Neural progenitor cell (in vitro differentiated cells): Measurements from ENCODE around the gene ZGLP1. TPM values are rescaled to one million over a fixed set of nuclear protein-coding genes. Genes with fewer than 3 reads are reported as not detected.

ENCODE experiments used
- DNase-seq: peaks from one replicate; pipeline ENCODE4 v3.0.0-alpha.2; 2016; ENCODE audit warnings: low spot score
- H2AFZ ChIP-seq: fragments of 200-600 bp; sonication (generic); replicated peaks from 2 replicates; pipeline ENCODE4 v1.6.1; 2016; ENCODE audit warnings: antibody characterized with exemption
- H3F3A ChIP-seq: fragments of 200-600 bp; sonication (generic); 2 replicates; pipeline ENCODE4 v1.6.1; 2016; ENCODE audit warnings: antibody characterized with exemption, low read depth
- H3K27ac ChIP-seq: fragments of 200-600 bp; sonication (generic); 2 replicates; pipeline ENCODE4 v1.5.1; 2016; ENCODE audit warnings: mild to moderate bottlenecking
- H3K27me3 ChIP-seq: fragments of 200-600 bp; sonication (generic); 2 replicates; pipeline ENCODE4 v1.6.1; 2016; ENCODE audit warnings: mild to moderate bottlenecking, moderate library complexity
- H3K36me3 ChIP-seq: fragments of 200-600 bp; sonication (generic); 2 replicates; pipeline ENCODE4 v1.5.1; 2016
- H3K4me1 ChIP-seq: fragments of 200-600 bp; sonication (generic); 2 replicates; pipeline ENCODE4 v1.6.1; 2016; ENCODE audit warnings: mixed run types
- H3K4me2 ChIP-seq: fragments of 200-600 bp; sonication (generic); 2 replicates; pipeline ENCODE4 v1.6.1; 2016
- H3K4me3 ChIP-seq: fragments of 200-600 bp; sonication (generic); 2 replicates; pipeline ENCODE4 v1.5.1; 2016
- H3K79me2 ChIP-seq: fragments of 200-600 bp; sonication (generic); 2 replicates; pipeline ENCODE4 v1.6.1; 2016; ENCODE audit warnings: low read depth
- H3K9ac ChIP-seq: fragments of 200-600 bp; sonication (generic); 2 replicates; pipeline ENCODE4 v1.6.1; 2016
- H3K9me3 ChIP-seq: fragments of 200-600 bp; sonication (generic); 2 replicates; pipeline ENCODE4 v1.5.1; 2016; ENCODE audit warnings: low read depth
- H4K20me1 ChIP-seq: fragments of 200-600 bp; sonication (generic); 2 replicates; pipeline ENCODE4 v1.6.1; 2016; ENCODE audit warnings: low read depth
- H3K27ac Mint-ChIP-seq: 3 replicates; pipeline ENCODE4 v1.8.0; 2021; ENCODE audit warnings: mixed read lengths
- H3K27me3 Mint-ChIP-seq: 2 replicates; pipeline ENCODE4 v1.8.0; 2022; ENCODE audit warnings: low read depth, mild to moderate bottlenecking, inconsistent platforms, moderate library complexity, mixed read lengths; ENCODE audit not compliant: insufficient read depth
- H3K36me3 Mint-ChIP-seq: 3 replicates; pipeline ENCODE4 v1.8.0; 2021; ENCODE audit warnings: mixed read lengths
- H3K4me1 Mint-ChIP-seq: 3 replicates; pipeline ENCODE4 v1.8.0; 2021; ENCODE audit warnings: mixed read lengths
- H3K4me3 Mint-ChIP-seq: 3 replicates; pipeline ENCODE4 v1.8.0; 2021; ENCODE audit warnings: mild to moderate bottlenecking, moderate library complexity, mixed read lengths
- H3K9me3 Mint-ChIP-seq: 3 replicates; pipeline ENCODE4 v1.8.0; 2020; ENCODE audit warnings: mixed read lengths
- EZH2 ChIP-seq: fragments of 200-600 bp; sonication (generic); IDR thresholded peaks from 2 replicates; pipeline ENCODE4 v1.6.1; 2017; ENCODE audit warnings: antibody characterized with exemption, mild to moderate bottlenecking, moderate library complexity
- EZH2phosphoT487 ChIP-seq: fragments of 200-600 bp; sonication (generic); IDR thresholded peaks from 2 replicates; pipeline ENCODE4 v1.6.1; 2017; ENCODE audit warnings: antibody characterized with exemption
- total RNA-seq: library from RNA; depleted of rRNA; stranded (reverse); fragments of >200 nt; gene quantifications from 2 replicates; pipeline ENCODE4 v1.2.3, GENCODE V29; 2015; ENCODE audit warnings: low replicate concordance
- TF ChIP-seq, protein P1 (sequence below): fragments of 200-600 bp; sonication (generic); IDR thresholded peaks from 2 replicates; pipeline ENCODE4 v1.5.1; 2017; ENCODE audit warnings: antibody characterized with exemption, mild to moderate bottlenecking

Gene ZGLP1
- total RNA-seq, 1 donor from 2014 or later: 2.4 TPM

DNA sequence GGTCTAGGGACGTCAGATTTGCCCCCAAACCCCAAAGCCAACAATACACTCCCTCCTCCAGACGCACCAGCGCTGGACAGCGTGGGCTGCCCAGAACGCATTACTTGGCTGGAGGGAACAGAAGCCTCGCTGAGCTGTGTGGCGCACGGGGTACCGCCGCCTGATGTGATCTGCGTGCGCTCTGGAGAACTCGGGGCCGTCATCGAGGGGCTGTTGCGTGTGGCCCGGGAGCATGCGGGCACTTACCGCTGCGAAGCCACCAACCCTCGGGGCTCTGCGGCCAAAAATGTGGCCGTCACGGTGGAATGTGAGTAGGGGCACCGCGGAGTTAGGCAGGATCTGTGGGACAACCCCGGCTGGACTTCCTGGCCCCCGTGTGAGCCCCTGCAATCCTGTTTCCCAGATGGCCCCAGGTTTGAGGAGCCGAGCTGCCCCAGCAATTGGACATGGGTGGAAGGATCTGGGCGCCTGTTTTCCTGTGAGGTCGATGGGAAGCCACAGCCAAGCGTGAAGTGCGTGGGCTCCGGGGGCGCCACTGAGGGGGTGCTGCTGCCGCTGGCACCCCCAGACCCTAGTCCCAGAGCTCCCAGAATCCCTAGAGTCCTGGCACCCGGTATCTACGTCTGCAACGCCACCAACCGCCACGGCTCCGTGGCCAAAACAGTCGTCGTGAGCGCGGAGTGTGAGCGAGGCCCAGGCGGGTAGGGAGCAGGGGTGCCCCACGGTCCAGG is 15.8 kb downstream of the ZGLP1 start:
- DNase-seq: peak; percentile 14
- H3K4me3 Mint-ChIP-seq: peak overlapping the region; percentile 81
- Histone ChIP-seq H3K9me3 (no peaks in the 10 kb centered on the region), H3K9ac (no peak overlapping the region), H3K4me3 (no peak overlapping the region), H3F3A (peaks cover 66% of the 10 kb centered on the region), H3K36me3 (no peaks in the 10 kb centered on the region), H2AFZ (no peak overlapping the region), H3K4me2 (no peak overlapping the region), H4K20me1 (peaks cover 67% of the 10 kb centered on the region), H3K27ac (no peak overlapping the region), H3K79me2 (no peaks in the 10 kb centered on the region), H3K4me1 (peaks cover 9% of the 10 kb centered on the region), H3K27me3 (peaks cover 100% of the 10 kb centered on the region)
- peaks cover 28% of the 10 kb centered on the region for H3K4me1 Mint-ChIP-seq
- peaks cover 80% of the 10 kb centered on the region for H3K27me3 Mint-ChIP-seq
- TF ChIP-seq EZH2: peak; percentile 61
- peak; percentile 73 for TF ChIP-seq EZH2phosphoT487
- TF ChIP-seq, protein P1, sequence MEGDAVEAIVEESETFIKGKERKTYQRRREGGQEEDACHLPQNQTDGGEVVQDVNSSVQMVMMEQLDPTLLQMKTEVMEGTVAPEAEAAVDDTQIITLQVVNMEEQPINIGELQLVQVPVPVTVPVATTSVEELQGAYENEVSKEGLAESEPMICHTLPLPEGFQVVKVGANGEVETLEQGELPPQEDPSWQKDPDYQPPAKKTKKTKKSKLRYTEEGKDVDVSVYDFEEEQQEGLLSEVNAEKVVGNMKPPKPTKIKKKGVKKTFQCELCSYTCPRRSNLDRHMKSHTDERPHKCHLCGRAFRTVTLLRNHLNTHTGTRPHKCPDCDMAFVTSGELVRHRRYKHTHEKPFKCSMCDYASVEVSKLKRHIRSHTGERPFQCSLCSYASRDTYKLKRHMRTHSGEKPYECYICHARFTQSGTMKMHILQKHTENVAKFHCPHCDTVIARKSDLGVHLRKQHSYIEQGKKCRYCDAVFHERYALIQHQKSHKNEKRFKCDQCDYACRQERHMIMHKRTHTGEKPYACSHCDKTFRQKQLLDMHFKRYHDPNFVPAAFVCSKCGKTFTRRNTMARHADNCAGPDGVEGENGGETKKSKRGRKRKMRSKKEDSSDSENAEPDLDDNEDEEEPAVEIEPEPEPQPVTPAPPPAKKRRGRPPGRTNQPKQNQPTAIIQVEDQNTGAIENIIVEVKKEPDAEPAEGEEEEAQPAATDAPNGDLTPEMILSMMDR: no peak
- H3K27ac Mint-ChIP-seq: no peak overlapping the region
- H3K9me3 Mint-ChIP-seq: no peaks in the 10 kb centered on the region
- H3K36me3 Mint-ChIP-seq: no peaks in the 10 kb centered on the region

DNA sequence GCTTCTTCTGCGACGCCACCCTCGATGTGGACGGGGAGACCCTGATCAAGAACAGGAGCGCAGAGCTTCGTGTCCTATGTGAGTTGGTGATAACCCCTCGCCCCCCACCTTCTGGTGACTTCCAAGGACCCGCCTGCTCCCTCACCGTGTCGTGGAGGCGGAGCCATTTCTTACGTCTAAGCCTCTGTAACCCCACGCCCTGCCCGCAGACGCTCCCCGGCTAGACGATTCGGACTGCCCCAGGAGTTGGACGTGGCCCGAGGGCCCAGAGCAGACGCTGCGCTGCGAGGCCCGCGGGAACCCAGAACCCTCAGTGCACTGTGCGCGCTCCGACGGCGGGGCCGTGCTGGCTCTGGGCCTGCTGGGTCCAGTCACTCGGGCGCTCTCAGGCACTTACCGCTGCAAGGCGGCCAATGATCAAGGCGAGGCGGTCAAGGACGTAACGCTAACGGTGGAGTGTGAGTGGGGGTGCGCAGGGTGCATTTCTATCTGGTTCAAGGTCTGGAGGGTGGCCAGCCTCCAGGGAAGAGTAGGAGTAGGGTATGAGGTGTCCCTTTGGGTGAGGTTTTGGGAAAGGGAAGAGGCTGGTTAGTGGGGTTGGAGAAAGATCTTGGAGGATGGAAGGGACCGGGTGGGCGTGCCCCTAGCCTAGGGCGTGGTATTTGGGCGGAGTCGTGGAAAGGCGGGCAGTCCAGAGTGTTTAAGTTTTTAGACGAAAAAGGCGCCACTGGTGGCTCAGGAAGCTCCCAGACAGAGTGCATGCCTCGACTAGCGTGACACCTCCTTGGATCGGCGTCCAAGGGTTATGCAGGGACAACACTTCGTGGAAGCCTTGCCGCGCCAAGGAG is 16.6 kb downstream of the ZGLP1 start:
- no peaks in the 10 kb centered on the region for H3K36me3 ChIP-seq
- H3K9me3 ChIP-seq: no peaks in the 10 kb centered on the region
- no peak overlapping the region for H3K27ac ChIP-seq
- peaks cover 100% of the 10 kb centered on the region for H3K27me3 ChIP-seq
- peaks cover 9% of the 10 kb centered on the region for H3K4me1 ChIP-seq
- Mint-ChIP-seq H3K27me3 (peaks cover 87% of the 10 kb centered on the region), H3K36me3 (no peaks in the 10 kb centered on the region), H3K4me1 (peaks cover 32% of the 10 kb centered on the region), H3K27ac (peak overlapping the region; percentile 48), H3K4me3 (peak overlapping the region; percentile 81), H3K9me3 (peaks cover under 1% of the 10 kb centered on the region)
- H3F3A ChIP-seq: peaks cover 70% of the 10 kb centered on the region
- DNase-seq: peak; percentile 49
- H4K20me1 ChIP-seq: peaks cover 69% of the 10 kb centered on the region
- no peak overlapping the region for H3K9ac ChIP-seq
- peak overlapping the region; percentile 75 for H3K4me2 ChIP-seq
- peak overlapping the region; percentile 39 for H3K4me3 ChIP-seq
- peak overlapping the region; percentile 31 for H2AFZ ChIP-seq
- peak; percentile 51 for TF ChIP-seq EZH2
- TF ChIP-seq EZH2phosphoT487: peak; percentile 12
- TF ChIP-seq, protein P1: no peak
- H3K79me2 ChIP-seq: no peaks in the 10 kb centered on the region

DNA sequence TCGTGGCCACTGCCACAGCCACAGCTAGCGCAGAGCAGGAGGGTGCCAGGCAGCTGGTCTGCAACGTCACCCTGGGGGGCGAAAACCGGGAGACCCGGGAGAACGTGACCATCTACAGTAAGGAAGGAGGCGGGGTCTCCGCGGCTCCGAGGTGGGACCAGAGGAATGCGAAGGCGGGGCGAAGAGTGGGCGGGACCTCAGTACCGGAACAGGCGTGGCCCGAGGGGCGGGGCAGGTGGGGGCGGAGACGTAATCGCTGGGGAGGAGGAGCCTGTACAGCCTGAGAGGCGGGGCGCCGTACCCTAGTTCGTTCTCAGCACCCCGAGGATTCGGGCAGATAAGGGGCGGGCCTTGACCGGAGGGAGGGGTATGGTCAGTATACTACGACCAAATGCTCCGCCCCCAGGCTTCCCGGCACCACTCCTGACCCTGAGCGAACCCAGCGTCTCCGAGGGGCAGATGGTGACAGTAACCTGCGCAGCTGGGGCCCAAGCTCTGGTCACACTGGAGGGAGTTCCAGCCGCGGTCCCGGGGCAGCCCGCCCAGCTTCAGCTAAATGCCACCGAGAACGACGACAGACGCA is 17.3 kb downstream of the ZGLP1 start:
- Histone ChIP-seq H3K27me3 (peaks cover 100% of the 10 kb centered on the region), H3K9ac (no peak overlapping the region), H3K27ac (no peak overlapping the region), H2AFZ (peak overlapping the region; percentile 31), H3K79me2 (no peaks in the 10 kb centered on the region), H3K9me3 (no peaks in the 10 kb centered on the region), H4K20me1 (peaks cover 76% of the 10 kb centered on the region), H3K4me1 (peaks cover 9% of the 10 kb centered on the region), H3K36me3 (no peaks in the 10 kb centered on the region), H3K4me2 (peak overlapping the region; percentile 75), H3F3A (peaks cover 72% of the 10 kb centered on the region), H3K4me3 (peak overlapping the region; percentile 39)
- DNase-seq: peak; percentile 93
- Mint-ChIP-seq H3K9me3 (peaks cover 3% of the 10 kb centered on the region), H3K36me3 (no peaks in the 10 kb centered on the region), H3K4me3 (peak overlapping the region; percentile 81), H3K4me1 (peaks cover 32% of the 10 kb centered on the region), H3K27ac (no peak overlapping the region), H3K27me3 (peaks cover 89% of the 10 kb centered on the region)
- TF ChIP-seq, protein P1: no peak
- TF ChIP-seq EZH2: peak; percentile 8
